Neural cell (in vitro differentiated cells): ENCODE measurements around the gene ST6GALNAC4.

Experiments
- CTCF ChIP-seq: fragments of 450-650 bp; IDR thresholded peaks from 2 replicates; pipeline ENCODE4 v1.5.1; 2014; ENCODE audit warnings: antibody characterized with exemption, mild to moderate bottlenecking, moderate library complexity; ENCODE audit not compliant: poor library complexity, severe bottlenecking
- EP300 ChIP-seq: fragments of 450-650 bp; conservative IDR thresholded peaks from 2 replicates; pipeline ENCODE4 v1.6.1; 2014; ENCODE audit warnings: antibody characterized with exemption, mild to moderate bottlenecking, moderate library complexity; ENCODE audit not compliant: poor library complexity, severe bottlenecking
- EZH2 ChIP-seq: fragments of 200-600, 300-800 bp; shearing (Covaris generic), sonication (generic); IDR thresholded peaks from 2 replicates; pipeline ENCODE4 v1.6.1; 2014; ENCODE audit warnings: antibody characterized with exemption, low read length, borderline replicate concordance, mild to moderate bottlenecking; ENCODE audit not compliant: insufficient read depth, poor library complexity, severe bottlenecking
- MXI1 ChIP-seq: fragments of 450-650 bp; conservative IDR thresholded peaks from 2 replicates; pipeline ENCODE4 v1.6.1; 2014; ENCODE audit warnings: antibody characterized with exemption, mild to moderate bottlenecking; ENCODE audit not compliant: poor library complexity, severe bottlenecking
- POLR2AphosphoS5 ChIP-seq: IDR thresholded peaks from 2 replicates; pipeline ENCODE4 v1.6.1; 2012
- RAD21 ChIP-seq: fragments of 450-650 bp; conservative IDR thresholded peaks from 2 replicates; pipeline ENCODE4 v1.6.1; 2014; ENCODE audit warnings: antibody characterized with exemption, mild to moderate bottlenecking, moderate library complexity
- REST ChIP-seq: IDR thresholded peaks from 2 replicates; pipeline ENCODE4 v1.6.1; 2012; ENCODE audit warnings: borderline replicate concordance
- SMC3 ChIP-seq: fragments of 450-650 bp; conservative IDR thresholded peaks from 2 replicates; pipeline ENCODE4 v1.6.1; 2014; ENCODE audit warnings: antibody characterized with exemption, mild to moderate bottlenecking, moderate library complexity; ENCODE audit not compliant: poor library complexity
- TAF1 ChIP-seq: IDR thresholded peaks from 2 replicates; pipeline ENCODE4 v1.6.1; 2012; ENCODE audit warnings: low read depth

GRCh38 chr9:127917603-127918002 lies 762 bp upstream of the ST6GALNAC4 start:
- TF ChIP-seq CTCF, result no peak
- no peak for TF ChIP-seq TAF1
- no peak for TF ChIP-seq EZH2
- TF ChIP-seq REST, result no peak
- TF ChIP-seq EP300, result no peak
- TF ChIP-seq POLR2AphosphoS5, result no peak
- no peak for TF ChIP-seq MXI1
- no peak for TF ChIP-seq RAD21
- no peak for TF ChIP-seq SMC3
